Measurements from ENCODE around the gene GNB5. TPM values are rescaled to one million over a fixed set of nuclear protein-coding genes. Genes with fewer than 3 reads are reported as not detected.

GNB5 gene
- total RNA-seq, 1 experiment from 2014 or later = 58.7 TPM

- no peak for ATAC-seq
Observed at GRCh38 chr15:52094811-52095584, 96.2 kb downstream of the GNB5 start.

More at GRCh38 chr15:52094811-52095584, 96.2 kb downstream of the GNB5 start:
- ChIA-PET POLR2A (no interaction called here), CTCF (no interaction called here)
- Histone ChIP-seq H3K27ac (ENCODE audit: low read length) (peak overlapping the region; percentile 86), H3K36me3 (ENCODE audit: control insufficient read depth, insufficient read depth, low read length) (no peaks in the 10 kb centered on the region), H3K9me3 (ENCODE audit: control insufficient read depth, insufficient read depth, low read depth, low read length) (no peaks in the 10 kb centered on the region), H3K27me3 (ENCODE audit: control insufficient read depth, insufficient read depth, low read length) (no peaks in the 10 kb centered on the region), H3K4me1 (ENCODE audit: control insufficient read depth, insufficient read depth, low read length) (peaks cover 34% of the 10 kb centered on the region), H3K4me3 (ENCODE audit: low read depth in 2 of 2, low read length in 2 of 2) (no peak overlapping the region)
- intact Hi-C loops (cut with micrococcal nuclease; ENCODE audit: unreplicated experiment) (no loop called here), in situ Hi-C loops (cut with HindIII; ENCODE audit: low pct_unique_long_range_greater_than_20kb, low sequenced_read_pairs) (no loop called here)
- BruUV-seq (replicated peaks) = no TSS peak
- DNase-seq (ENCODE audit: low read depth, low spot score) = no peak
- TF ChIP-seq TCF7L2 (IDR thresholded peaks at IDR 0.05; ENCODE audit: low read depth, low read length) = no peak
- no peak for TF ChIP-seq CTCF (IDR thresholded peaks at IDR 0.05)
- no peak for TF ChIP-seq POLR2AphosphoS5 (IDR thresholded peaks at IDR 0.05; ENCODE audit: low read depth, low read length)
- TF ChIP-seq REST (IDR thresholded peaks at IDR 0.05; ENCODE audit: insufficient read depth in 1 of 2, low read depth in 2 of 2, low read length in 1 of 2) = no peak
- no peak for TF ChIP-seq SIN3A (IDR thresholded peaks at IDR 0.05; ENCODE audit: borderline replicate concordance, insufficient read depth, low read depth, low read length)

Measured in Panc1 (cell line).